Upper lobe of right lung (tissue), 1 donor: ENCODE measurements around the gene FBXL14. TPM values are rescaled to one million over a fixed set of nuclear protein-coding genes. Genes with fewer than 3 reads are reported as not detected.

Experiments used
- ATAC-seq: fragments of 200-7000 bp; cut with Tn5 transposase; one replicate; pipeline ENCODE4 v1.9.1; 2020; ENCODE audit warnings: mild to moderate bottlenecking, moderate library complexity
- DNase-seq: peaks from one replicate; pipeline ENCODE4 v3.0.0-alpha.2; 2020
- H3K27ac ChIP-seq: fragments of 200-600 bp; one replicate; pipeline ENCODE4 v1.8.0; 2022
- H3K27me3 ChIP-seq: fragments of 200-600 bp; one replicate; pipeline ENCODE4 v1.8.0; 2022; ENCODE audit warnings: mild to moderate bottlenecking
- H3K36me3 ChIP-seq: fragments of 200-600 bp; one replicate; pipeline ENCODE4 v1.8.0; 2022
- H3K4me1 ChIP-seq: fragments of 200-600 bp; one replicate; pipeline ENCODE4 v1.8.0; 2022
- H3K4me3 ChIP-seq: fragments of 200-600 bp; one replicate; pipeline ENCODE4 v1.8.0; 2022; ENCODE audit warnings: mild to moderate bottlenecking
- H3K9me3 ChIP-seq: fragments of 200-600 bp; one replicate; pipeline ENCODE4 v1.8.0; 2022
- CTCF ChIP-seq: fragments of 200-600 bp; IDR thresholded peaks from one replicate; pipeline ENCODE4 v1.8.0; 2022; ENCODE audit warnings: antibody characterized with exemption
- intact Hi-C: fragments of 100-400 bp; cut with DNase I; formaldehyde crosslinking; loops from one replicate; pipeline ENCODE4 v1.11.0; 2022
- total RNA-seq: library from RNA; stranded (reverse); fragmentation: NEBNext Ultra II Directional; extraction: Animal tissue kit (Norgen Biotek cat#: 25700); gene quantifications from one replicate; pipeline ENCODE4 v1.2.1, GENCODE V29; 2021
- donor health status: DM: no; HTN: yes; CAD: no; lungs with severe emphysema.

Gene FBXL14
- total RNA-seq, 1 donor from 2014 or later = 17.3 TPM

- Histone ChIP-seq H3K4me3 (no peak overlapping the region), H3K27me3 (peaks cover 7% of the 10 kb centered on the region), H3K36me3 (no peaks in the 10 kb centered on the region), H3K27ac (no peak overlapping the region), H3K9me3 (no peaks in the 10 kb centered on the region), H3K4me1 (peaks cover 13% of the 10 kb centered on the region)
- no peak for TF ChIP-seq CTCF
- intact Hi-C loops = loop anchor here (10.0 kb wide), 1 partner anchor 301 kb away; no protein-coding TSS in a partner anchor
- DNase-seq = no peak
- no peak for ATAC-seq
Measured at GRCh38 chr12:1633459-1633858, 39.1 kb upstream of the FBXL14 start.

GRCh38 chr12:1632702-1633101, 38.3 kb upstream of the FBXL14 start:
- Histone ChIP-seq H3K9me3 (no peaks in the 10 kb centered on the region), H3K27ac (no peak overlapping the region), H3K36me3 (no peaks in the 10 kb centered on the region), H3K27me3 (peaks cover 7% of the 10 kb centered on the region), H3K4me3 (no peak overlapping the region), H3K4me1 (peaks cover 13% of the 10 kb centered on the region)
- intact Hi-C loops = loop anchor here (10.0 kb wide), 1 partner anchor 302 kb away; no protein-coding TSS in a partner anchor
- TF ChIP-seq CTCF = no peak
- ATAC-seq (no peak), DNase-seq (no peak)

- ATAC-seq (no peak), DNase-seq (no peak)
- intact Hi-C loops = loop anchor here (10.0 kb wide), 1 partner anchor 304 kb away; no protein-coding TSS in a partner anchor
- Histone ChIP-seq H3K4me3 (peak overlapping the region; percentile 51), H3K27ac (no peak overlapping the region), H3K27me3 (peaks cover 7% of the 10 kb centered on the region), H3K36me3 (no peaks in the 10 kb centered on the region), H3K9me3 (no peaks in the 10 kb centered on the region), H3K4me1 (peaks cover 13% of the 10 kb centered on the region)
- no peak for TF ChIP-seq CTCF
Measured at GRCh38 chr12:1630827-1631591, 36.6 kb upstream of the FBXL14 start.

- peaks cover 18% of the 10 kb centered on the region for H3K4me1 ChIP-seq
- H3K36me3 ChIP-seq = no peaks in the 10 kb centered on the region
- ATAC-seq (peak; percentile 57), DNase-seq (peak; percentile 73)
- H3K27ac ChIP-seq = no peak overlapping the region
- peak; percentile 5 for TF ChIP-seq CTCF
- intact Hi-C loops = loop anchor here (10.0 kb wide), 1 partner anchor 305 kb away; no protein-coding TSS in a partner anchor
- peaks cover 7% of the 10 kb centered on the region for H3K27me3 ChIP-seq
- H3K4me3 ChIP-seq = peak overlapping the region; percentile 51
- no peaks in the 10 kb centered on the region for H3K9me3 ChIP-seq
Measured at GRCh38 chr12:1630133-1630826, 35.9 kb upstream of the FBXL14 start.

GRCh38 chr12:1629338-1630132, 35.2 kb upstream of the FBXL14 start:
- no peaks in the 10 kb centered on the region for H3K36me3 ChIP-seq
- peak overlapping the region; percentile 51 for H3K4me3 ChIP-seq
- TF ChIP-seq CTCF = no peak
- H3K9me3 ChIP-seq = no peaks in the 10 kb centered on the region
- DNase-seq (no peak), ATAC-seq (peak; percentile 2)
- peaks cover 7% of the 10 kb centered on the region for H3K27me3 ChIP-seq
- intact Hi-C loops = loop anchor here (10.0 kb wide), 1 partner anchor 305 kb away; no protein-coding TSS in a partner anchor
- H3K4me1 ChIP-seq = peaks cover 20% of the 10 kb centered on the region
- no peak overlapping the region for H3K27ac ChIP-seq
